Peyer's patch (tissue), 4 donors: Measurements from ENCODE around the gene RASD1. TPM values are rescaled to one million over a fixed set of nuclear protein-coding genes. Genes with fewer than 3 reads are reported as not detected.

ENCODE experiments used
- DNase-seq, 3 donors: peaks; one replicate each; pipeline ENCODE4 v3.0.0-alpha.2; 2017 to 2019
- H3K27ac ChIP-seq, 4 donors: fragments of 200-600 bp; sonication (generic); one replicate each; pipeline ENCODE4 v1.5.1; 2016 to 2019
- H3K27me3 ChIP-seq, 2 donors: fragments of 200-600 bp; sonication (generic); one replicate each; pipeline ENCODE4 v1.5.1; 2019
- H3K36me3 ChIP-seq, 3 donors: fragments of 200-600 bp; sonication (generic); one replicate each; pipeline ENCODE4 v1.5.1; 2016 to 2019
- H3K4me1 ChIP-seq, 4 donors: fragments of 200-600 bp; sonication (generic); one replicate each; pipeline ENCODE4 v1.5.1; 2016 to 2019
- H3K4me3 ChIP-seq, 4 donors: fragments of 200-600 bp; sonication (generic); 1 replicate in 3 of 4; 2 replicates in 1 of 4; pipeline ENCODE4 v1.5.1; 2016 to 2019; ENCODE audit warnings: mild to moderate bottlenecking in 1 of 4
- H3K9me3 ChIP-seq, 4 donors: fragments of 200-600 bp; sonication (generic); one replicate each; pipeline ENCODE4 v1.5.1; 2016 to 2019; ENCODE audit warnings: mild to moderate bottlenecking in 1 of 4
- POLR2A ChIP-seq, 2 donors: fragments of 450-650 bp; IDR thresholded peaks; one replicate each; pipeline ENCODE4 v1.5.1; 2017; ENCODE audit warnings: antibody characterized with exemption in 2 of 2, mild to moderate bottlenecking in 2 of 2, moderate library complexity in 2 of 2
- total RNA-seq, 4 donors: library from RNA; depleted of rRNA; stranded (reverse); fragments of >200 nt; gene quantifications; one replicate each; pipeline ENCODE4 v1.1.0, GENCODE V29; 2016
- TF ChIP-seq, protein P1 (sequence below), 6 experiments: fragments of 450-650 bp in 4 of 6; fragments of 200-600 bp in 2 of 6; sonication (generic) in 1 of 6; IDR thresholded peaks; one replicate each; pipeline ENCODE4 v1.5.1; 2017 to 2019; ENCODE audit warnings: antibody characterized with exemption in 6 of 6, mild to moderate bottlenecking in 3 of 6, moderate library complexity in 1 of 6

Gene RASD1
- total RNA-seq, 4 donors from 2014 or later = 15.0 to 32.2 (median 25.1) TPM

DNA sequence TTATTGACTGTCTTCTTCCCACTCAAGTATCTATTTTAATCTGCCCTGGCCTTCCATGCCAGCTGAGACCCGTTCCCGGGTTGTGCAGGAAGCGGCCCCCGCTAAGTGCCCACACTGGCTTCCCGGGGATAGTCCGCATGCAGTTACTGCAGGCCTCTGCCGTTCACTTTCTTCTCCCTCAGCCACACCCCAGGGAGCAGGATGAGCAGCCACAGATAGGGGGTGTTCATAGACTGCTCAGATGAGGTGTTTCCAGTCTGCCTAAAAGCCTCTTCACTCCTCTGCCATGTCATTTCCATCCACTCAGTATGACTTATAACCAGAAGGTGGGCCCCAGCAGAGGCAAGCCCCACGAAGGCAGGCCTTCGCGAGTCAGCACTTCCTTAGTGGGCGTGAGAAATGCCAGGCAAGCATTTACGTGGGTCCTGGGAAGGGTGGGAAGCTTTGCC is 11.7 kb downstream of the RASD1 start:
- Histone ChIP-seq H3K27me3 (no peaks in the 10 kb centered on the region), H3K4me1 (peaks cover 0 to 7% (median 0%) of the 10 kb centered on the region in 4 donors), H3K36me3 (peaks cover 0 to 22% (median 0%) of the 10 kb centered on the region in 3 donors), H3K9me3 (no peaks in the 10 kb centered on the region), H3K27ac (no peak overlapping the region), H3K4me3 (no peak overlapping the region)
- TF ChIP-seq, protein P1, sequence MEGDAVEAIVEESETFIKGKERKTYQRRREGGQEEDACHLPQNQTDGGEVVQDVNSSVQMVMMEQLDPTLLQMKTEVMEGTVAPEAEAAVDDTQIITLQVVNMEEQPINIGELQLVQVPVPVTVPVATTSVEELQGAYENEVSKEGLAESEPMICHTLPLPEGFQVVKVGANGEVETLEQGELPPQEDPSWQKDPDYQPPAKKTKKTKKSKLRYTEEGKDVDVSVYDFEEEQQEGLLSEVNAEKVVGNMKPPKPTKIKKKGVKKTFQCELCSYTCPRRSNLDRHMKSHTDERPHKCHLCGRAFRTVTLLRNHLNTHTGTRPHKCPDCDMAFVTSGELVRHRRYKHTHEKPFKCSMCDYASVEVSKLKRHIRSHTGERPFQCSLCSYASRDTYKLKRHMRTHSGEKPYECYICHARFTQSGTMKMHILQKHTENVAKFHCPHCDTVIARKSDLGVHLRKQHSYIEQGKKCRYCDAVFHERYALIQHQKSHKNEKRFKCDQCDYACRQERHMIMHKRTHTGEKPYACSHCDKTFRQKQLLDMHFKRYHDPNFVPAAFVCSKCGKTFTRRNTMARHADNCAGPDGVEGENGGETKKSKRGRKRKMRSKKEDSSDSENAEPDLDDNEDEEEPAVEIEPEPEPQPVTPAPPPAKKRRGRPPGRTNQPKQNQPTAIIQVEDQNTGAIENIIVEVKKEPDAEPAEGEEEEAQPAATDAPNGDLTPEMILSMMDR (IDR thresholded peaks at IDR 0.05) = no peak
- TF ChIP-seq POLR2A (IDR thresholded peaks at IDR 0.05) = no peak
- DNase-seq = no peak

DNA sequence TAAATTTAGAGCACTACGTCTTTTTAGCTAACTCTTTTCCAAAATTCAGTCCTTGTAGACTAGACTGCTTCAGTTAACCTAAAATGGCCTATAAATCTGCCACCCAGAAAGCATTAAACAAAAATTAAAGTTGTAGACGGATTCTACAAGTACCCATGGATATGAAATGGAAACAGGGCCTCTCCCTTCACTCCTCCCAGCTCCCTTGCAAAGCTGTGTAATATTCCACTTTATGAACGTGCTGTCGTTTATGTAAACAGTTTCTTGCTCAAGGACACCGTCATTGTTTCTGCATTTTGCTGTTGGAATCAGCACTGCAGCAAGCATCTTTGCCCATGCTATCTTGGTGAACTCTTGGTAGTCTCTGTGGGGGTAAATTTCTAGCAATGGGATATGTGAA is 14.3 kb downstream of the RASD1 start:
- no peak for TF ChIP-seq POLR2A (IDR thresholded peaks at IDR 0.05)
- TF ChIP-seq, protein P1 (IDR thresholded peaks at IDR 0.05) = no peak
- peaks cover 0 to 14% (median 0%) of the 10 kb centered on the region in 3 donors for H3K36me3 ChIP-seq

DNA sequence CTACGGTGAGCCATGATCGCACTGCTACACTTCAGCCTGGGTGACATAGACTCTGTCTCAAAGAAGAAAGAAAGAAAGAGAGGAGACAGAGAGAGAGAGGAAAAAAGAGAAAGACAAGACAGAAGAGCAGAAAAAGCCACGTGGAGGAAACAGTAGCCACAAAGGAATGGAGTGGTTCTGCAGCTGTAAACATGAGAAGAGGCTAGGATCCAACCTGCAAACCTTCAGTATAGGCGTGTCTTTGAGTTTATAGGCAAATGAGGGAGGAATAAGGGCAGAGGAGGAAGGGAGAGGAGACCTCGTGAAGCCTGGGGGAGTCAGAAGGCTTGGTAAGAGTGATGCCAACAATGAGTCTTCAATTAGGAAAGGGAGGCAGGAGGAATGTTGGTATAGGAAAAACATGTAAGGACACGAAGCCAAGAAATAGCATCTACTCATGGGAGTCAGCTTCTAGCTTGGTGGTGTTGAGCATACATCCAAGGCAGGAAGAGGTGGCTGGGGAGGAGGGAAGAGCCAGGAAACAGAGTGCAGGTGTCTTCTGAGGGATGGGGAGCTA is 15.5 kb downstream of the RASD1 start:
- Histone ChIP-seq H3K4me3 (no peak overlapping the region), H3K9me3 (no peaks in the 10 kb centered on the region), H3K36me3 (peaks cover 0 to 13% (median 0%) of the 10 kb centered on the region in 3 donors), H3K4me1 (peaks cover 0 to 28% (median 7%) of the 10 kb centered on the region in 4 donors), H3K27me3 (no peaks in the 10 kb centered on the region), H3K27ac (no peak overlapping the region)
- DNase-seq = no peak
- TF ChIP-seq, protein P1 (IDR thresholded peaks at IDR 0.05) = no peak
- no peak for TF ChIP-seq POLR2A (IDR thresholded peaks at IDR 0.05)

More for the DNA sequence above, 14.3 kb downstream of the RASD1 start:
- Histone ChIP-seq H3K4me3 (no peak overlapping the region), H3K9me3 (no peaks in the 10 kb centered on the region), H3K27me3 (no peaks in the 10 kb centered on the region), H3K4me1 (peaks cover 0 to 28% (median 4%) of the 10 kb centered on the region in 4 donors), H3K27ac (no peak overlapping the region)
- DNase-seq = no peak

DNA sequence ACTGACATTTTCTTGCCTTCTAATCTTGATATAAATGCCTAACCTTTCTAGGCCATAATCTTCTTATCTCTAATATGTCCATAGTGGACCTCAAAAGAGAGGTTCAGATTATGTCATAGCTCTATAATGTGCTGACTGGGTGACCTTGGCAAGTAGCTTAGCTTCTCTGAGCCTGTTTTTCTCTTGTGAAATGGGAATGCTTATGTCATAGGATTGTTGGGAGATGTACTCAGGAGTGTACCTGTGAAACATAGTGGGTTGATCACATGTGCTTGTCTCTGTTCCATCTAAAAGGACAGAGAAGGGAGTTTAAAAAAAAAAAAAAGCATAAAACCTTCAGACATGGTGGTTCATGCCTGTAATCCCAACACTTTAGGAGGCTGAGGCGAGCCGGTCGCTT is 17.0 kb downstream of the RASD1 start:
- Histone ChIP-seq H3K4me1 (peaks cover 0 to 28% (median 7%) of the 10 kb centered on the region in 4 donors), H3K27ac (no peak overlapping the region), H3K4me3 (no peak overlapping the region), H3K9me3 (no peaks in the 10 kb centered on the region), H3K27me3 (no peaks in the 10 kb centered on the region), H3K36me3 (peaks cover 0 to 2% (median 0%) of the 10 kb centered on the region in 3 donors)
- no peak for DNase-seq
- TF ChIP-seq, protein P1 (IDR thresholded peaks at IDR 0.05) = no peak
- no peak for TF ChIP-seq POLR2A (IDR thresholded peaks at IDR 0.05)

DNA sequence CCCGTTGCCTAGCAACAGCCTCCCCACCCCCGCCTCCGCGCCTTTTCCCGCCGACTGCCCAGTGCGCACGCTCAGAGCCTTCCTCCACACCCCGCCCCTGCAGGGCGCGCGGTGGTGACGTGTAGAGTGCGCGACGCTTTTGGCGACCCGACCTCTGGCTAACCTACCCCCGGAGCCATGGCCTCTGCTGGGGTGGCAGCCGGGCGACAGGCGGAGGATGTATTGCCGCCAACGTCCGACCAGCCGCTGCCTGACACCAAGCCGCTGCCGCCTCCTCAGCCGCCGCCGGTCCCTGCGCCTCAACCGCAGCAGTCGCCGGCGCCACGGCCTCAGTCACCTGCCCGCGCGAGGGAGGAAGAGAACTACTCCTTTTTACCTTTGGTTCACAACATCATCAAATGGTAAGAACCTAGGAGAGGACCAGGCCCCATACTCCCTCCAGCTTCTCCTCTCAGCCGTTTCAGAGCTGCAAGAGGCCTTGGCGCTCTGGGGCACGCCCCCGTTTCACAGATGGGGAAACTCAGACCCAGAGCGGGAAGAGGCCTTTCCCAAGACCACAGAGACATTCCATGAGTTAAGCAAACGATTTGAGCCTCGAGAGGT is 19.2 kb downstream of the RASD1 start, which contains the start of gene MED9:
TSS of gene MED9 (plus strand) at position 136 of the 603 bp plus-strand sequence. CDS start at position 178, 42 bp downstream.
- peak within 1 kb of the TSS; percentile 64 to 86 (median 82) for H3K4me3 ChIP-seq
- H3K9me3 ChIP-seq = no peaks in the 10 kb centered on the region
- H3K27ac ChIP-seq = peak within 1 kb of the TSS; percentile 81 to 91 (median 85)
- peak; percentile 91 to 96 (median 96) for DNase-seq
- H3K27me3 ChIP-seq = no peaks in the 10 kb centered on the region
- H3K36me3 ChIP-seq = no peaks in the 10 kb centered on the region
- peaks cover 0 to 28% (median 7%) of the 10 kb centered on the region in 4 donors for H3K4me1 ChIP-seq
- TF ChIP-seq, protein P1 (IDR thresholded peaks at IDR 0.05) = peak in 1 of 6 experiments; percentile 12
- TF ChIP-seq POLR2A (IDR thresholded peaks at IDR 0.05) = peak; percentile 80 to 82
